Adrenal gland (tissue), 5 donors: Measurements from ENCODE around the gene HM13.

Experiments used
- CTCF ChIP-seq, 6 experiments: fragments of 450-650 bp in 4 of 6; fragments of 200-600 bp in 2 of 6; sonication (generic) in 1 of 6; IDR thresholded peaks; 1 replicate in 5 of 6; 2 replicates in 1 of 6; pipeline versions ENCODE4 v1.5.1 to v1.8.0; 2016 to 2021; ENCODE audit warnings: antibody characterized with exemption in 6 of 6, mild to moderate bottlenecking in 2 of 6, moderate library complexity in 1 of 6
- POLR2A ChIP-seq, 2 donors: fragments of 450-650 bp; IDR thresholded peaks; one replicate each; pipeline ENCODE4 v1.6.1; 2017; ENCODE audit warnings: antibody characterized with exemption in 2 of 2, mild to moderate bottlenecking in 2 of 2, moderate library complexity in 1 of 2
- donor health status: DM: no; HTN: no; CAD: no.

- peak in 1 of 6 experiments; percentile 17 for TF ChIP-seq CTCF (IDR thresholded peaks at IDR 0.05)
- peak; percentile 84 to 95 for TF ChIP-seq POLR2A (IDR thresholded peaks at IDR 0.05)
These were observed 91.0 kb downstream of the HM13 start, which contains the start of gene ID1 for GRCh38 chr20:31605031-31605901.
